GM12878 (cell line): ENCODE results near the gene PDZD7. TPM values are rescaled to one million over a fixed set of nuclear protein-coding genes. Genes with fewer than 3 reads are reported as not detected.

Source experiments
- ATF7 ChIP-seq: fragments of 450-650 bp; IDR thresholded peaks from 2 replicates; pipeline ENCODE4 v1.6.1; 2016; ENCODE audit warnings: low read depth, mild to moderate bottlenecking
- CHD2 ChIP-seq: IDR thresholded peaks from 2 replicates; pipeline ENCODE4 v1.6.1; 2011; ENCODE audit warnings: low read depth, low read length, improper control_type of control experiment, borderline replicate concordance
- CREB1 ChIP-seq: IDR thresholded peaks from 2 replicates; pipeline ENCODE4 v1.6.1; 2012; ENCODE audit warnings: low read depth, mild to moderate bottlenecking, inconsistent platforms
- CREM ChIP-seq: IDR thresholded peaks from 2 replicates; pipeline ENCODE4 v1.6.1; 2014; ENCODE audit warnings: antibody characterized with exemption, low read depth
- FOXK2 ChIP-seq: fragments of 450-650 bp; IDR thresholded peaks from 2 replicates; pipeline ENCODE4 v1.6.1; 2017; ENCODE audit warnings: mild to moderate bottlenecking, moderate library complexity
- HDAC2 ChIP-seq: fragments of 200-600 bp; sonication (generic); IDR thresholded peaks from 2 replicates; pipeline ENCODE4 v1.6.1; 2017
- HDAC6 ChIP-seq: fragments of 200-600 bp; sonication (generic); IDR thresholded peaks from one replicate; pipeline ENCODE4 v1.8.0; 2017; ENCODE audit warnings: antibody characterized with exemption; ENCODE audit not compliant: unreplicated experiment
- HDGF ChIP-seq: fragments of 450-650 bp; IDR thresholded peaks from 2 replicates; pipeline ENCODE4 v1.6.1; 2016; ENCODE audit warnings: antibody characterized with exemption
- IRF4 ChIP-seq: IDR thresholded peaks from 2 replicates; pipeline ENCODE4 v1.6.1; 2011; ENCODE audit warnings: low read depth, low read length
- JUND ChIP-seq: IDR thresholded peaks from 2 replicates; pipeline ENCODE4 v1.6.1; 2012; ENCODE audit warnings: low read depth, mild to moderate bottlenecking, low read length, improper control_type of control experiment, moderate library complexity
- MEF2A ChIP-seq: IDR thresholded peaks from 2 replicates; pipeline ENCODE4 v1.6.1; 2011; ENCODE audit warnings: low read depth, mild to moderate bottlenecking, low read length, moderate library complexity; ENCODE audit not compliant: insufficient read depth
- MYC ChIP-seq: IDR thresholded peaks from 2 replicates; pipeline ENCODE4 v1.6.1; 2011; ENCODE audit warnings: mild to moderate bottlenecking, low read length, moderate library complexity, inconsistent platforms; ENCODE audit not compliant: insufficient read depth, insufficient replicate concordance, insufficient read length, severe bottlenecking
- PAX5 ChIP-seq: IDR thresholded peaks from 2 replicates; pipeline ENCODE4 v1.6.1; 2011; ENCODE audit warnings: low read depth, low read length, borderline replicate concordance
- PML ChIP-seq: IDR thresholded peaks from 2 replicates; pipeline ENCODE4 v1.6.1; 2012; ENCODE audit warnings: low read length, inconsistent platforms
- POLR2A ChIP-seq: IDR thresholded peaks from 2 replicates; pipeline ENCODE4 v1.6.1; 2011; ENCODE audit warnings: low read depth, mild to moderate bottlenecking, low read length
- PRDM15 ChIP-seq: fragments of 450-650 bp; formaldehyde crosslinking; IDR thresholded peaks from 2 replicates; pipeline ENCODE4 v1.4.0; 2020; ENCODE audit warnings: mild to moderate bottlenecking, moderate library complexity
- RUNX3 ChIP-seq: IDR thresholded peaks from 2 replicates; pipeline ENCODE4 v1.6.1; 2012; ENCODE audit warnings: low read length, inconsistent platforms
- SKIL ChIP-seq: fragments of 450-650 bp; IDR thresholded peaks from 2 replicates; pipeline ENCODE4 v1.6.1; 2017; ENCODE audit warnings: mild to moderate bottlenecking, low read depth, inconsistent platforms; ENCODE audit not compliant: poor library complexity, severe bottlenecking
- SMAD1 ChIP-seq: fragments of 450-650 bp; IDR thresholded peaks from 2 replicates; pipeline ENCODE4 v1.6.1; 2018; ENCODE audit warnings: mild to moderate bottlenecking, low read depth; ENCODE audit not compliant: partially characterized antibody
- STAT3 ChIP-seq: IDR thresholded peaks from 2 replicates; pipeline ENCODE4 v1.6.1; 2011; ENCODE audit warnings: low read depth, low read length, improper control_type of control experiment
- SUZ12 ChIP-seq: fragments of 200-600 bp; sonication (generic); IDR thresholded peaks from one replicate; pipeline ENCODE4 v1.6.1; 2018; ENCODE audit warnings: antibody characterized with exemption, mild to moderate bottlenecking; ENCODE audit not compliant: unreplicated experiment
- TAF1 ChIP-seq: IDR thresholded peaks from 2 replicates; pipeline ENCODE4 v1.6.1; 2011; ENCODE audit warnings: mild to moderate bottlenecking, low read depth, low read length, borderline replicate concordance
- TCF12 ChIP-seq: IDR thresholded peaks from 2 replicates; pipeline ENCODE4 v1.6.1; 2011; ENCODE audit warnings: low read depth, mild to moderate bottlenecking, low read length
- polyA plus RNA-seq, 11 experiments: library from polyadenylated mRNA; depleted of rRNA in 4 of 11; unstranded in 6 of 11; stranded (reverse) in 5 of 11; fragments of >200 nt; fragmentation: Nextera tagmentation in 4 of 11; fragmentation: Illumina TruSeq in 1 of 11; extraction: Ambion mirVana in 4 of 11; extraction: Trizol in 1 of 11; gene quantifications; 1 replicate in 1 of 11; 2 replicates in 10 of 11; pipeline versions ENCODE4 v1.2.1 to v1.2.3, GENCODE V29; 2011 to 2016; ENCODE audit warnings: inconsistent platforms in 2 of 11, missing spikeins in 2 of 11, low read depth in 1 of 11
- total RNA-seq, 4 experiments: library from RNA; depleted of rRNA in 3 of 4; stranded (reverse); fragments of >200 nt in 3 of 4; fragmentation: Illumina TruSeq in 1 of 4; extraction: Trizol in 1 of 4; gene quantifications; 2 replicates each; pipeline versions ENCODE4 v1.2.1 to v1.2.3, GENCODE V29; 2013 to 2021
- TF ChIP-seq, protein P1 (sequence below): fragments of 450-650 bp; formaldehyde crosslinking; IDR thresholded peaks from 2 replicates; pipeline ENCODE4 v1.4.0; 2022; ENCODE audit warnings: mild to moderate bottlenecking, moderate library complexity

PDZD7 gene
- total and polyA plus RNA-seq, 10 of the 15 experiments (the other 5 are each of a cell fraction or from before 2014, with no cell fraction given) = 0.01 to 0.20 (median 0.03) TPM; not detected in 7

GRCh38 chr10:100998183-100998990 is 32.5 kb downstream of the PDZD7 start (continued):
- TF ChIP-seq HDAC6 (no peak), SMAD1 (peak; percentile 88), TAF1 (no peak), PAX5 (no peak), SUZ12 (no peak), FOXK2 (no peak), CREM (no peak), POLR2A (no peak), MEF2A (0 out of 2 replicates have a peak, but pooled peaks have one; percentile 17), SKIL (peak; percentile 33), ATF7 (no peak), MYC (no peak), CREB1 (no peak), CHD2 (0 out of 2 replicates have a peak, but pooled peaks have one; percentile 37), PRDM15 (CRISPR knock-in tag) (no peak), PML (no peak), HDAC2 (no peak), JUND (no peak), RUNX3 (no peak), IRF4 (no peak), TCF12 (peak; percentile 74), HDGF (peak; percentile 87; the same call in 1 of the 2 replicates), STAT3 (no peak)
- TF ChIP-seq, protein P1, sequence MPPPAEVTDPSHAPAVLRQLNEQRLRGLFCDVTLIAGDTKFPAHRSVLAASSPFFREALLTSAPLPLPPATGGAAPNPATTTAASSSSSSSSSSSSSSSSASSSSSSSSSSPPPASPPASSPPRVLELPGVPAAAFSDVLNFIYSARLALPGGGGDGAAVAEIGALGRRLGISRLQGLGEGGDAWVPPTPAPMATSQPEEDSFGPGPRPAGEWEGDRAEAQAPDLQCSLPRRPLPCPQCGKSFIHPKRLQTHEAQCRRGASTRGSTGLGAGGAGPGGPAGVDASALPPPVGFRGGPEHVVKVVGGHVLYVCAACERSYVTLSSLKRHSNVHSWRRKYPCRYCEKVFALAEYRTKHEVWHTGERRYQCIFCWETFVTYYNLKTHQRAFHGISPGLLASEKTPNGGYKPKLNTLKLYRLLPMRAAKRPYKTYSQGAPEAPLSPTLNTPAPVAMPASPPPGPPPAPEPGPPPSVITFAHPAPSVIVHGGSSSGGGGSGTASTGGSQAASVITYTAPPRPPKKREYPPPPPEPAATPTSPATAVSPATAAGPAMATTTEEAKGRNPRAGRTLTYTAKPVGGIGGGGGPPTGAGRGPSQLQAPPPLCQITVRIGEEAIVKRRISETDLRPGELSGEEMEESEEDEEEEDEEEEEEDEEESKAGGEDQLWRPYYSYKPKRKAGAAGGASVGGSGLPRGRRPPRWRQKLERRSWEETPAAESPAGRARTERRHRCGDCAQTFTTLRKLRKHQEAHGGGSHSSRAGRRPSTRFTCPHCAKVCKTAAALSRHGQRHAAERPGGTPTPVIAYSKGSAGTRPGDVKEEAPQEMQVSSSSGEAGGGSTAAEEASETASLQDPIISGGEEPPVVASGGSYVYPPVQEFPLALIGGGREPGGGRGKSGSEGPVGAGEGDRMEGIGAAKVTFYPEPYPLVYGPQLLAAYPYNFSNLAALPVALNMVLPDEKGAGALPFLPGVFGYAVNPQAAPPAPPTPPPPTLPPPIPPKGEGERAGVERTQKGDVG (CRISPR knock-in tag) = no peak
